NCI-H2029 treated with DMSO at 0.1 percent for 48 hours (cell line): ENCODE measurements around the gene FYCO1.

Source experiments
- DNase-seq: peaks from one replicate; lab custom pipeline; 2025; lab: John Stamatoyannopoulos, UW

Gene FYCO1

GRCh38 chr3:45984331-45985312 lies 11.0 kb downstream of the FYCO1 start:
- peak; percentile 61 for DNase-seq

- no peak for DNase-seq
Observed at GRCh38 chr3:45983770-45984169, 11.9 kb downstream of the FYCO1 start.

GRCh38 chr3:45981346-45982074 lies 14.1 kb downstream of the FYCO1 start:
- DNase-seq: no peak

- no peak for DNase-seq
Observed at GRCh38 chr3:45980819-45981218, 14.8 kb downstream of the FYCO1 start.

DNA sequence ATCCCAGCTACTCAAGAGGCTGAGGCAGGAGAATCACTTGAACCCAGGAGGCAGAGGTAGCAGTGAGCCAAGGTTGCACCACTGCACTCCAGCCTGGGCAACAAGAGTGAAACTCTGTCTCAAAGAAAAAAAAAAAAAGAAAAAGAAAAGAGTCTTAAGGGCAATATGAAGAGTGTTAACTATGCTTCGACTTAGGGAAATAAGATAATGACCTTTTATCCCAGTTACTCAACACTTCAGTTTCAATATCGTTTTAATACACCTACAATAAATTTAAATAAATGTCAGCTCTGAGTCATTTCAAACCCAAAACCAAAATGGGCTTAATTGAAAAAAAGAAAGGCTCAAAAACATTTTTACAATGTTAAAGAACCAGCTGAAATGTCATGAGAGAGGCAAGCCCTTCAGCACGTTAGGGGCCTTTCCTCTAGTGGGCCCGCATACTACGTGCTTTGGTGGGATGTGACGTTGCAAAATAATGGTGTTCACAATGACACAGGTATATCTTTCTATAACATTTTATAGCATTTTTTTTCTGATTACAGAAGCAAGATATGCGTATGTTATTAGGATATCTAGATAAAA lies 15.3 kb downstream of the FYCO1 start:
- DNase-seq: no peak

DNA sequence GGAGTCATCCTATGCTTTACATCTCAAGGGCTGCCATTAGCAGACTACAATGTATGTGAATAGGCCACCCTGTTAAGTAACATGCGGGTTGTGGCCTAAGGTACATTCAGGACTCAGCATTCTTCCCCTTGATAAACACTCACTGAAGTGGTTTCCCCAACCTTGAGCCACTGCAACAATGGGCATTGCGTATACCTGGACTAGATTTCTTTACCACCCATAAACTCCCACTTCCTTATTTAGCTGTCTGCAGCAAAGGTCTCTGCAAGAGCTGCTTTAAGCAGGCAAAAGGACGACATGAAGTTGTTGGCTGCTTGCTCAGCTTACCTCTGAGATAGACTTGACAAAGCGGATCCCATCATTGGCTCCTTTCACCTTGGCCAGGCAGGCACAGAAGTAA lies 16.2 kb downstream of the FYCO1 start:
- DNase-seq: no peak

- DNase-seq: peak; percentile 86
Observed at GRCh38 chr3:45978006-45978761, 17.4 kb downstream of the FYCO1 start.

DNA sequence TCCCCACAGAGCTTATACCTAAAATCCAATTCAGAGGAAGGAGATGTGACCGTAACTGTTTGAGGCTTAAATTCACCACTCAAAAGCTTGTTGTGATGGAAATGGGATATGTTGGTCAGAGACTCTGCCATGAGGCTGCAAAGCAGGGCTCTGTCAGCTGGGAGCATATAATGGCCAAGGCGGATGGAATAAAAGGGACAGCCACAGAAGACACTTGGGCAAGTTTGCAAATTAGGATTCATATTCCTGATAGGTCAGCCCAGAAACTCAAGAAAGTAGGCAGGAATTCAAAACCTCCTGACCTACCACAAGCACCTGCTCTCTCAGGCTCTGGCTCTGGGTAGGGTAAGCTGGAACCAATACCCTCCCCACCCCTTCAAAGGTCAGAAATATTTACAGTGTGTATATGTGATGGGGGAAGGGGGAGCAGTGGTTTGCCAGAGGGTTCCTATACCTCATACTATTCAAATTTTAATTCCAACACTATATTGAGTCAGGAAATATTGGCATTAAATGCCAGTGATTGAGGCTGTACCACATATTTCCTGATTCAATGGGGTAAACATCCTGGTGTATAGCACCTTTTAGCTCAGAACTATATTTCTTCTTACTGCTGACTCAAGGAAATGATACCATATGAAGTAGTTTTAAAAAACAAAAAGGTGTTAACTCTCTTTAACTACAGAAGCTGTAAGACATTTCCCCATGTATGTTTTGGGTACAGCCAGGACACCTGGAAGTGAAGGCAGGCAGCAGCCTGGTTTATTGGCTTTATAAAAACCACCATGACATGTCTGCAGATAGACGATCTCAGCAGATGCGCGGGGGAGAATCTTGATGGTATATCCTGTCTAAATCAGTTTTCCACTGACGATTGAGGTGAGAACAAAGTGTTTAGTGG lies 19.2 kb downstream of the FYCO1 start:
- no peak for DNase-seq

DNA sequence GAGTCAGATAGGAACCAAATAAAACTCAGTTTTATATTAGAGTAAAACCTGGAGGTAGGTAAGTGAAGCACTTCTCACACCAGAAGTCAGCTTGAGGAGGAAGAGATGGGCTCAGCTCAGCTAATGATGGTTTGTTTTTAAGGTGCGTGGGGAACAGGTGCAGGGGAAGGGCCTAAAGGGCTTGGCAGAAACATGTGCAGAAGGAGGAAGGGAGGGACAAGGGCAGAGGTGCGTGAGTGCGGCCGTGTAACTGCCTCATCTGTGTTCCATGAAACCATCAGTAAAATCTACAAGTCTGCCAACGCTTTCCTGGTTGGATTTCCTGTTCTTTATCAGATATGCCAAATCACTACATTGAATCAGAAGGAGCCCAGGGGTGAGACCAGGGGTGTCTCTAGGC lies 19.9 kb downstream of the FYCO1 start:
- DNase-seq: no peak

GRCh38 chr3:45974686-45975085 lies 20.9 kb downstream of the FYCO1 start:
- no peak for DNase-seq

GRCh38 chr3:45972534-45973402 lies 22.9 kb downstream of the FYCO1 start:
- no peak for DNase-seq

GRCh38 chr3:45969953-45970352 lies 25.7 kb downstream of the FYCO1 start:
- no peak for DNase-seq

DNA sequence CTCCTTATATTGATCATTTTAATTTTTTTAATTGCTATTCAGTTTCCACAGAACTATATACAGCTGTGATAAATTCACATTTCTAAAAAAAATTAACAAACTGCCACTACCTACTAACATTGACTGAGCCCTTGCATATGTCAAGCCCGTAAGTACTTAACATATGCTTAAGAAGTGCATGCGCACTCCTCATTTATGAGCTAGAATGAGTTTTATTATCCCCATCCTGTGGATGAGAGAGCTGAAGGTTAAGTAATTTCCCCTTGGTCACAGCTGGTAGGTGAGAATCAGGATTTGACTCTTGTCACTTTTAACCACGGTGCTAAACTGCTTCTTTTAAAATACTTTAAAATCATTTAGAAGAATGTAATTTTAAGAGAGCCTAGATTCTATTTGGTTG lies 26.5 kb downstream of the FYCO1 start:
- DNase-seq: no peak

DNA sequence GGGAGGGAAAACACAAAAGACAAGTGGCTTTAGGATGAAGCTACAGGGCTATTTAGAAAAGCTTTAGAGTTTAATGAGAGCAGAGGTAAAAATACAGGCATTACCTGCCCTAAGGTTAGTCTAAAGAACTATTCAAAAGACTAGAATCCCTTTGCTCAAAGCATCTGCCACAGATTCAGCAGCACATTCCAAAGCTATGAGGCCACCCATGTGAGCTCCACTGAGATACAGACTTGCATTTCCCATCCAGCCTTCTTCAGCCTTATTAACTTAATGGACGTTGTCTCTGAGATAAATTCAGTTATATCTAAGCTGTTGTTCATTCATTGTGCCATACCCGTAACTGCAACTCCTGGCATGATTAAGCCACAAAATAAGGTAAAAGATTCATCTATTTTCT lies 26.9 kb downstream of the FYCO1 start:
- DNase-seq: no peak

DNA sequence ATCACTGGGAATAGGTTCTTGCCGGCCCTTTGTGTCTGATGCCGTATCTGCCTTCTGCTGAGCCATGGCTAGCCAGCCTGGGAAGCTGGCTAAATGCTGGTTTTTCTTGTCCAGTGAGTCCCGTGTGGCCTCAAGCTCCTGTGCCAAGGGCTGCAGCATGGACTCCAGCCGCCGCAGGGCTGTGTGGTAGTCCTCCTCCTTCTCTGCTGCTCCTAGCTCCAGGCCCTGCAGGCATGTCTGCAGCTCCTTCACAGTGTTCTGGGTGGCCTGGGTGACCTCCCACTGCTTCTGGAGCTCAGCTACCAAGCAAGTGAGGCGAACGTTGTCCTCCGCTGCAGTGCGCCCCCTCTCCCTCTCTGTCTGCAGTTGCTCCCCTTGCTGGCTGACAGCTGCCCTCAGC lies 27.5 kb downstream of the FYCO1 start:
- no peak for DNase-seq

- DNase-seq: no peak
Observed at GRCh38 chr3:45967724-45968123, 27.9 kb downstream of the FYCO1 start.

DNA sequence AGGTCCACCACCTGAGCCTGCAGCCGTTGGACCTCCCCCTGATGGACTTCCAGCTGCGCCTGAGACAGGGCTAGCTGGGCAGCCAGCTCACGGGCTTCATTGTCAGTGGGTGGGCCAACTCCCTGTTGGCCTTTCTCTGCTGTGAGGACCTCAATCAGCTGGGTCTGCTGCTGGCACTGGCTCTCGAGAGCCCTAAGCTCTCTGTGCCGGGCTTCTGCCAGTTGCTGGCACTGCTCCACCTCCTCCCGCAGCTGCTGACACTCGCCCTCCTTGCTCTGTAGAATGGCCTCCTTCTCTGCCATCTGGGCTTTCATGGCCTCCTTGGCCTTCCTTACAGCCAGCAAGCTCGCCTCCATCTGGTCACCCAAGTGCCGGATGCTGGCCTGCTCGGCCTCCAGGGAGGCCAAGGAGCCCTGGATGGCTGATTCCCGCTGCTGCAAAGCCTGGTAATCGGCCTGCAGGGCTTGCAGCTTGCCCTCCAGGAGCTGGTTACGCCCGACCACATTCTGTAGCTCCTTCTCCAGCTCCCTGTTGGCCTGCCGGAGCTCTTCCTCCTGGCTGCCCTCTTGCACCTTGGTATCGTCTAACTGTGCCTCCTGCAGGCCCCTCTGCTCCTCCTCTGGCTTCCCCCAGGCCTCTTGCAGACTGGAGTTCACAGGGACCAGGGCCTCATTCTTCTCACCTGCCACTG lies 28.5 kb downstream of the FYCO1 start:
- DNase-seq: no peak

GRCh38 chr3:45966371-45966791 lies 29.2 kb downstream of the FYCO1 start:
- no peak for DNase-seq

DNA sequence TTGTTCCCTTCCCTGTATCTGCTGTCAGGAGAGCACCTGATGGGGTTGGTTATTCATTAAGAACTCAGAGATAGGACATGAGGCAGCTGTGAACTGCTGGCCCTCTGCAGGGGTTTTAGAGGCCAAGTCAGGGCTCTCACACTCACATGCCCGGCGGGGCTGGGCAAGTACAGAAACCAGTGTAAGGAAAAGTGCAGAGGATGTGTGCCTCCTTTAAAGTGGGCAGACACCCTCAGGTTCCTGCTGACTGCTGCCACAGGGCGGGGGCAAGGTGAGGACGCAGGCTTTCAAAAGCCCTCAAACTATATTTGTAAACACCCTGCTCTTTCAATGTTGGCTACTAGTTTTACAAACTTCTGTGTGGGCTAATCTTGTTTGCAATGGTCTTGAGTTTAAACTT lies 30.0 kb downstream of the FYCO1 start:
- DNase-seq: no peak
